Measurements from ENCODE around the gene ACR. TPM values are rescaled to one million over a fixed set of nuclear protein-coding genes. Genes with fewer than 3 reads are reported as not detected.

The ACR gene
- total and polyA plus RNA-seq, 2 of the 13 experiments (the other 11 are each of a cell fraction or from before 2014, with no cell fraction given), result 0.15 TPM; not detected in 1

- TF ChIP-seq HMGXB4 (CRISPR knock-in tag; IDR thresholded peaks at IDR 0.05; ENCODE audit: borderline replicate concordance in 1 of 2, low read depth in 1 of 2) (peak; percentile 39 to 59; a peak in 3 of 4 replicates), NFAT5 (CRISPR knock-in tag; IDR thresholded peaks at IDR 0.05) (no peak), ZNF556 (CRISPR knock-in tag; IDR thresholded peaks at IDR 0.05; ENCODE audit: borderline replicate concordance) (peak; percentile 37; the same call in 1 of the 2 replicates), TCF7L2 (IDR thresholded peaks at IDR 0.05; ENCODE audit: low read depth, low read length) (no peak), CBX5 (CRISPR knock-in tag; IDR thresholded peaks at IDR 0.05; ENCODE audit: borderline replicate concordance) (0 out of 2 replicates have a peak, but pooled peaks have one; percentile 16), RELA (CRISPR knock-in tag; IDR thresholded peaks at IDR 0.05) (no peak), RORA (CRISPR knock-in tag; IDR thresholded peaks at IDR 0.05) (no peak), FOXC1 (CRISPR knock-in tag; IDR thresholded peaks at IDR 0.05; ENCODE audit: borderline replicate concordance) (peak; percentile 80), SALL2 (CRISPR knock-in tag; IDR thresholded peaks at IDR 0.05) (peak; percentile 14; the same call in 1 of the 2 replicates), RARA (CRISPR knock-in tag; IDR thresholded peaks at IDR 0.05) (no peak), BORCS8-MEF2B (CRISPR knock-in tag; IDR thresholded peaks at IDR 0.05) (0 out of 2 replicates have a peak, but pooled peaks have one; percentile 56), ZNF841 (CRISPR knock-in tag; IDR thresholded peaks at IDR 0.05; ENCODE audit: borderline replicate concordance) (no peak), ZFP37 (CRISPR knock-in tag; IDR thresholded peaks at IDR 0.05; ENCODE audit: borderline replicate concordance) (peak; percentile 9; the same call in 1 of the 2 replicates), SSRP1 (CRISPR knock-in tag; IDR thresholded peaks at IDR 0.05) (no peak), GTF3A (CRISPR knock-in tag; conservative IDR thresholded peaks at IDR 0.05) (peak; percentile 57; the same call in 1 of the 2 replicates), KLF9 (CRISPR knock-in tag; IDR thresholded peaks at IDR 0.05; ENCODE audit: low read depth) (no peak), GFI1 (CRISPR knock-in tag; IDR thresholded peaks at IDR 0.05; ENCODE audit: borderline replicate concordance) (no peak), ZBTB34 (CRISPR knock-in tag; IDR thresholded peaks at IDR 0.05) (no peak), NCOA2 (CRISPR knock-in tag; IDR thresholded peaks at IDR 0.05) (no peak), NFKB2 (CRISPR knock-in tag; IDR thresholded peaks at IDR 0.05; ENCODE audit: borderline replicate concordance) (no peak), ZNF331 (CRISPR knock-in tag; IDR thresholded peaks at IDR 0.05) (no peak), ZBTB42 (CRISPR knock-in tag; IDR thresholded peaks at IDR 0.05) (no peak), ZSCAN25 (CRISPR knock-in tag; IDR thresholded peaks at IDR 0.05) (peak; percentile 86)
These were observed 38.1 kb upstream of the ACR start (continued) for GRCh38 chr22:50699756-50700386.

All from HepG2 (cell line).